PFSK-1 (cell line): Measurements from ENCODE around the gene CACNA1S.

ENCODE experiments used
- POLR2AphosphoS5 ChIP-seq: IDR thresholded peaks from 2 replicates; pipeline ENCODE4 v1.6.1; 2012; ENCODE audit warnings: low read depth, mild to moderate bottlenecking, control low read depth, low read length, moderate library complexity
- TF ChIP-seq, protein P1 (sequence below), 2 experiments: IDR thresholded peaks; 2 replicates each; pipeline versions ENCODE4 v1.6.1 to v1.8.0; 2011 to 2012; ENCODE audit warnings: low read depth in 2 of 2, low read length in 2 of 2, control low read depth in 1 of 2, inconsistent platforms in 1 of 2, mild to moderate bottlenecking in 1 of 2, moderate library complexity in 1 of 2; ENCODE audit not compliant: insufficient read depth in 1 of 2

DNA sequence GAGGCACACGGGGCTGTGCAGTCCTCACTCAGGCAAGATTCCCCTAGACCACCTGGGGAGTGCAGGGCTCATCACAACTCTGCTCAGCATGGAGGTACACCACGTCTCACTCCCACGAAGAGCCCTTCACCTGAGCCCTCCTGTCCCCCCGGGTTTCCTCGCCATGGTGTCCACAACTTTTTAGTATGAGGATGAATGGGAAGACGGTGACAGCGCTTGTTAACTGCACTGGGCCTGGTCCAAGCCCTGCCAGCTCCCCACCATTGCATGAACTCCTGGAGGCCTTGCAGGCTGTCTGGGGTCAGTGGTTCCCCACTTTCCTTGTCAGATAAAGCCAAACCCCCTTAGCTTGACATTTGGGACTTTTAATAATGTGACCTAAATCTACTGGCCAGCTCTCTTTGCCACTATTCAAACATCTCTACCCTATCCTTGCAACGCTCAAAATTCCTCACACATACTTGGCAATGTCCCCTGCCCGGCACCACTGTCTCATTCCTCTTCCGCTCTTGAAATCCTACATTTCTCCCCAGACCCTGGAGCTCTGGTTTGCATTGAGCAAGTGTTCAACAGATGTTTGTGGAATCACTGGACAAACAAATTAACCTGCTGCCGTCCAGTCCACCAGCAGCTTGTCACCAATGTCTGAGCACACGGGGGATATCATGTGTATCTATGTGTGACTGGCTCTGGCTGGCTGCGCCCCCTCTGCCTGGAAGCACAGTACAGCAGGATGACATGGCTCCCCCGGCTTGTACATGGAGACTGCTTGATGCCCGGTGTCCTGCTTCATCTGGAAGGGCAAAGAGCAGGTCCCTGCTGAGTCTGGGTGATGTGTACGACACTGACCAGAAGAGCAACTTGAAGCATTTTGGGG, 30.9 kb upstream of the CACNA1S start:
- TF ChIP-seq, protein P1, sequence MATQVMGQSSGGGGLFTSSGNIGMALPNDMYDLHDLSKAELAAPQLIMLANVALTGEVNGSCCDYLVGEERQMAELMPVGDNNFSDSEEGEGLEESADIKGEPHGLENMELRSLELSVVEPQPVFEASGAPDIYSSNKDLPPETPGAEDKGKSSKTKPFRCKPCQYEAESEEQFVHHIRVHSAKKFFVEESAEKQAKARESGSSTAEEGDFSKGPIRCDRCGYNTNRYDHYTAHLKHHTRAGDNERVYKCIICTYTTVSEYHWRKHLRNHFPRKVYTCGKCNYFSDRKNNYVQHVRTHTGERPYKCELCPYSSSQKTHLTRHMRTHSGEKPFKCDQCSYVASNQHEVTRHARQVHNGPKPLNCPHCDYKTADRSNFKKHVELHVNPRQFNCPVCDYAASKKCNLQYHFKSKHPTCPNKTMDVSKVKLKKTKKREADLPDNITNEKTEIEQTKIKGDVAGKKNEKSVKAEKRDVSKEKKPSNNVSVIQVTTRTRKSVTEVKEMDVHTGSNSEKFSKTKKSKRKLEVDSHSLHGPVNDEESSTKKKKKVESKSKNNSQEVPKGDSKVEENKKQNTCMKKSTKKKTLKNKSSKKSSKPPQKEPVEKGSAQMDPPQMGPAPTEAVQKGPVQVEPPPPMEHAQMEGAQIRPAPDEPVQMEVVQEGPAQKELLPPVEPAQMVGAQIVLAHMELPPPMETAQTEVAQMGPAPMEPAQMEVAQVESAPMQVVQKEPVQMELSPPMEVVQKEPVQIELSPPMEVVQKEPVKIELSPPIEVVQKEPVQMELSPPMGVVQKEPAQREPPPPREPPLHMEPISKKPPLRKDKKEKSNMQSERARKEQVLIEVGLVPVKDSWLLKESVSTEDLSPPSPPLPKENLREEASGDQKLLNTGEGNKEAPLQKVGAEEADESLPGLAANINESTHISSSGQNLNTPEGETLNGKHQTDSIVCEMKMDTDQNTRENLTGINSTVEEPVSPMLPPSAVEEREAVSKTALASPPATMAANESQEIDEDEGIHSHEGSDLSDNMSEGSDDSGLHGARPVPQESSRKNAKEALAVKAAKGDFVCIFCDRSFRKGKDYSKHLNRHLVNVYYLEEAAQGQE (IDR thresholded peaks at IDR 0.05; ENCODE audit: insufficient read depth in 1 of 2, low read depth in 2 of 2, low read length in 2 of 2), result no peak
- TF ChIP-seq POLR2AphosphoS5, result no peak
